GM12873 (cell line): ENCODE measurements around the gene AATF.

Experiments used
- CTCF ChIP-seq: IDR thresholded peaks from 2 replicates; pipeline ENCODE4 v1.5.1; 2012; ENCODE audit warnings: low read depth, mild to moderate bottlenecking, moderate library complexity, low read length, control low read depth; ENCODE audit not compliant: insufficient read depth; ENCODE audit errors: missing control alignments

AATF gene

DNA sequence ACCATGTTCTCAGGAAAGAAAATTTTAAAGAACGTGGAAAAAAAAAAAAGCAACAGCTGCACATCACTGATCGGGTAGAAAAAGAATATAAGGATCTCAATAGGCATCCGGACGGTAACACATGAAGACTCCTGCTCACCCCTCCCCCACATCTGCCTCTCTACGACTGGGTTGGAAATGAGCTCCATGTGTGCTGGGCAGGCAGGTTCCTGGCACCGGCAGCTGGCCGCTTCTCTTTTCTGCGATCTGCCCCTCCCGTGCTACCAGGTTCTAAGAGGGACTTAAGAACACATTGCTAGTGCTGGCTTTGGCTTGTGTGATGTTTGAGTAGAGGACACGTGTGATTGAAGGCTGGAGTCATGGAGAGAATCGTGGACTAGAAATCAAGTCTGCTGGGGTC lies 115.5 kb downstream of the AATF start:
- no peak for TF ChIP-seq CTCF

DNA sequence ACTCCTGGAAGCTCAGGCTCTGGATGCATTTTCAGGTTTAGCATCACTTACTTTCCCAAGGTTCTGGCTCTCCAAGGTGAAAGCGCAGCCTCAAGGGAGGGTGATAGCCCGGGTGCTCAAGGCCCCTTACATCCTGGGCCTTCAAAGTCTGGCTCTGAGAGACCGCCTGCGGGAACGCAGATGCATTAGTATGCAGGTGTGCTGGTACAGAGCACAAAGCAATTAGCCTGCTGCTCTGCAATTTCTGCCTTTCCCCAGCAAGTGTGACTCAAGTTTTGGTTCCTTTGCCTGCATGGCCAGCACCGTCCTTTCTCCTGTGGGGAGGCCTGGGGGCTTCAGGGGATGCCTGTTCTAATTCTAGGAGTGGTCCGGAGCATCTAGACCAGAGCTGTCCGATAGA lies 116.2 kb downstream of the AATF start:
- no peak for TF ChIP-seq CTCF

- TF ChIP-seq CTCF: no peak
Measured at GRCh38 chr17:37065486-37066321, 117.0 kb downstream of the AATF start.

DNA sequence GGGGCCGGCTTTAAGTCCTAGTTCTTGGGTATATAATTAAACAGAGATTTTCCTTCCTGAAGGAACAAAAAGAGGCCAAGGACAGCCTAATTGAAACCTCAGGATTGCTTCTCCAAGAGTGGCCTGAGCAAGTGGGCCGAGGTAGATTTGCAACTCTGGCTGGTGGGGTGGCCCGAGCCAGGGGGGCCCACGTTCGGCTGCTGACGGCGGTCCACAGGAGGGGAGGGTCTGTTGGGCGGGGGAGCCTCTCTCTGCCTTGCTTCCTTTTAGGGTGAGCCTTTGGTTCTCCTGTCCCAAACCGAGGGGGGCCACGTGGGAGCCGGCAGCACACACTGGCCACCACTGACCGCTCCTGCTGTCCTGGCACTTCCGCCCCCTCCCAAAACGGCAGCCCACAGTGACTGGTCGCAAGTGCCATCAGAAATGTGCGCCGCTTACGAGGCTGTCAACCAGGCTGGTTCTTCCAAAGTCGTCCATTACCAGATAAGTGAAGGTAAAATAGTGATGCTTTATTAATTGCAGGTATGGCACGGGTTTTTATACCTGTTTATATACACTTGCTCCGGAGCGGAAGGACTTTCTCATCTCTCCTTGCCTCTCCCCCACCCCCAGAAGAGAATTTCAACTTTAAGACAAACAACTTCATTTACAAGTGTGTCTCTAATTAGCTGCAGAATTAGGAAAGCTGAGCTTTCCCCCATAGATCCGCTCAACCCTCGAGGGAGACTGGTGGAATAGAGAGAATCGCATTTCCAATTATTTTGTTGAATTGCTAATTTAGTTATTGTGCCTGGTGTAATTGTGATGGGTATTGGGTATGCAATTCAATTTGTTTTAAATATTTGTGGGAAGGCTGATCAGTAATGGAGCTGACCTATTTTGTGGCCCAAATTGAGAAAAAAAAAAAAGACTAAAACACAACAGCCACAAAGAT lies 117.8 kb downstream of the AATF start:
- no peak for TF ChIP-seq CTCF

DNA sequence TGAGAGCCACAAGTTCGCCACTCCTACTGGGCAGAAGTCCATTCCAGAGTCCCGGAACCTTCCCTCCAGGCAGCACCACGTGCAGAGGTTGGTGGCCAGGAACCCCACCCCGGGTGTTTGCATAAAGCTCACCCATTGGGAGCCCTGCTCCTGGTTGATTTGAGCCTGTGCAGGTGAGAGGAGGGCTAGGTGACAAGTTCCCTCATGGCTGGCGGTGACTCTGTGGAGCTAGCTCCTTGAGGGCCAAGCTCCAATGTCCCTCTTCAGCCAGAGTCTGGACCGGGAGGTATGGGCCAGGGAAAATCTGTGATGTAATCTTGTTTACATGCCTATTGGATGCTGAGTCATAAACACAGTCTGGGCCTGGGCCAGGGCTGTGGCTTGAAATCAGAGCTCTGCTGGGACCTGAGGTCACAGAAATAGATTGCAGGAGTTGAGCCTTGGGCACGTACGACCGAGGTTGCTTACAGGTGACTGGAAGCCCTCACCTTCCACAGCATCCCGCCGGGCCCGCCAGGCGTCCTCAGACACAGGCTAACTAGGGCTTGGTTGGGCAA lies 118.9 kb downstream of the AATF start:
- no peak for TF ChIP-seq CTCF

DNA sequence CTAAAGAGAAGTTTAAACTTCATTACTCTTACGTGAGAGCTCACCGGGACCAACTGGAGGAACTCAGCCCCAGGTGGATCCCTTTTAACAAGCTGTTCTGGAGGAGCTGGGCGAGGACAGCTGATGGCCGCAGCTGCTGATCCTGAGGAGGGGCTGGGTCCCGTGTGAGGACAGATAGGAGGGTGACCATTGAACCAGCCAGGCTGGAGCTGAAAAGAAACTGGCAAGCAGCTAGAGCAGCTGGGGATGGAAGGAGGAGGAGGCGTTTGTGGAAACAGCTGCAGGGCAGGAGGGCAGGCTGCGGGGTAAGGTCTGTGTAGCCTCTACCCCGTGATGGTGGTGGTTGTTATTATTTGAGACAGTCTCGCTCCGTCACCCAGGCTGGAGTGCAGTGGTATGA lies 119.5 kb downstream of the AATF start:
- no peak for TF ChIP-seq CTCF

- no peak for TF ChIP-seq CTCF
Measured at GRCh38 chr17:37069087-37069486, 120.3 kb downstream of the AATF start.
